Brain microvascular endothelial cell (primary cell): ENCODE data around the gene ZCCHC2.

Source experiments
- DNase-seq: peaks from one replicate; pipeline ENCODE4 v3.0.0-alpha.2; 2020
- H3K27ac ChIP-seq: fragments of 250-450 bp; sonication (Bioruptor Pico); 2 replicates; pipeline ENCODE4 v1.5.1; 2020; ENCODE audit warnings: mild to moderate bottlenecking, moderate library complexity
- H3K27me3 ChIP-seq: fragments of 250-450 bp; sonication (Bioruptor Pico); replicated peaks from 2 replicates; pipeline ENCODE4 v1.5.1; 2020; ENCODE audit warnings: mild to moderate bottlenecking
- H3K36me3 ChIP-seq: fragments of 250-450 bp; sonication (Bioruptor Pico); replicated peaks from 2 replicates; pipeline ENCODE4 v1.5.1; 2020; ENCODE audit warnings: mild to moderate bottlenecking
- H3K4me3 ChIP-seq: 2 replicates; pipeline ENCODE4 v1.5.1; 2011; ENCODE audit warnings: low read depth, mild to moderate bottlenecking, control low read depth, low read length, moderate library complexity
- CTCF ChIP-seq: IDR thresholded peaks from 2 replicates; pipeline ENCODE4 v1.5.1; 2011; ENCODE audit warnings: low read depth, mild to moderate bottlenecking, moderate library complexity, low read length, control low read depth, inconsistent platforms; ENCODE audit errors: missing control alignments
- in situ Hi-C: cut with HindIII; loops from 2 replicates; pipeline ENCODE4 v1.10.0; 2017; ENCODE audit warnings: low sequenced_read_pairs, low pct_ligation_motif_present

Gene ZCCHC2

DNA sequence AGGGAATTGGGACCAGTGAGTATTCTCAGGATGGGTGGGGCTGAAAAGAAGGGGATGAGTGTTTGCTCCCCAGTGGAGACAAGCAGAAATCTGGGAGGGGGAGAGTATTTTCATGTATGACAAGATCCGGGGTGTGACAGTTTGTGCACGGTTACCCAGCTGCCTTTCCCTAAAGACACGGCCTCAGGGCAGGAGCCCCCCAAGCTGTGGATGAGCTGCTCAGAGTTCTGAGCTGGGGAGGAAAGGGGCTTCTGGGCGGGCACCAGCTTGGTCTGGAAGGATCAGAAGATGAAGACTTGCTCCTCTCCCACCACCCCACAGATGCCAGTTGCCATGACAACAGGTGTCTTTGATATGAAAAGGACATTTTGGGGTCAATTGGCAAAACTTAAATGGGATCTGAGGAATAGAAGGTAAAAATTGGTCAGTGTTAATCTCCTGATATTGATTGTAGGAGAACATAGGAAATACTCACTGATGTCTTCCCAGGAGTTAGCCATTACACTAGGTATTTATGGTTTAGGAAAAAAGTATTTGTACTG, 29.2 kb downstream of the ZCCHC2 start:
- in situ Hi-C loops, result no loop called here
- no peaks in the 10 kb centered on the region for H3K27me3 ChIP-seq
- H3K36me3 ChIP-seq, result no peaks in the 10 kb centered on the region
- H3K27ac ChIP-seq, result no peak overlapping the region
- no peak overlapping the region for H3K4me3 ChIP-seq
- DNase-seq, result no peak
- TF ChIP-seq CTCF, result no peak

DNA sequence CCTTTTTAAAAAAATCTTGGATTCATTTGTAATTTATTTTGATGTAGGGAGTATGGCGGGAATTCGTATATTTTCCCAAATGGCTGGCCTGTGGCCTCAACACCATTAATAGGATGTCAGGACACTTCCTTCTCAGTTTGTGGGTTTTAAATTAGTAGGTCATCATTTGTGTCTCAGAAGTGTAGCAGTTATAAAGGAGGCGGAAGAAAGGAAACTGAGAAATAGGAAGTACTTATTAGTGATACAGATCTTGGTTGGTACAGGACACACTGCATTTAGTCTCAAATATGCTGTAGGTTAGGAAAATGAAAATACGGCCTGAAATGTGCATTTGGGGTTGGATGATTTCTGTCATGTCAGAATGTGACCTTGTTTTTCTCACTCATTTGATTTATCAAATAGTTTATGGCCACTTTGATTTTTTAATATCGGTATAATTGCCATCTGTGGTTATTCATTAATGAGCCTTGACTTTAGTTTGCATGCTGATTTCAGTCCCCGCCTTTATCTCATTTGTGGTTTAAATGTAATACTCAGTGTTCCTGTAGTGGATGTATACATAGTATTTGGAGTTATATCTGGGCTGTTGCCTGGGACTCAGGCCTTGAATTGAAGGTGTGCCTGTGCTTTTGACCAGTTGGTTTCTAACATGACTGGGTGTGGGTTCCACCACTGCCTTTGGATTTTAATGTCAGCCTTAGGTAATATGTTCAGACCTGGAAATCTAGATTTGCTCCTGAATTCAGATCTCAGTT, 31.4 kb downstream of the ZCCHC2 start:
- no peak for DNase-seq
- Histone ChIP-seq H3K27ac (no peak overlapping the region), H3K27me3 (no peaks in the 10 kb centered on the region), H3K4me3 (no peak overlapping the region), H3K36me3 (no peaks in the 10 kb centered on the region)
- no peak for TF ChIP-seq CTCF
- in situ Hi-C loops, result no loop called here

DNA sequence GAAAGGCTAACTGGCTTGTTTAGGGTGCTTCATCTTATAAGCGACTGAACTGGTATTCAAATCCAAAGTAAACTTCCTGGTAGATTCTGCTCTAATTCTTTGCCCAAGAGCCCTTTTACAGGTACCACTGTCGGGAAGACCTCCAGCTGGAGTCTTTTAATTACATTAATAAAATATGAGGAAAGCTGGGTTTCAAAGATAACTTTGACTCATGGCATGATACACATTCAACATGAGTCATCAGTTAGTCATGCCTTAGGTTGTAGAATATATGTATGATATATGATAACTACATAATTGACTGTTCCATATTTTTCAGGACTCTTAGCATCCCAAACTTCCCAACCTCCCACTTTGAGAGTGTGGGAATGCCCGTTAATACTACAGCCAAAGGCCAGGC, 32.3 kb downstream of the ZCCHC2 start:
- Histone ChIP-seq H3K4me3 (no peak overlapping the region), H3K27ac (no peak overlapping the region), H3K36me3 (no peaks in the 10 kb centered on the region), H3K27me3 (no peaks in the 10 kb centered on the region)
- in situ Hi-C loops, result no loop called here
- peak; percentile 4 for DNase-seq
- TF ChIP-seq CTCF, result no peak

- in situ Hi-C loops, result no loop called here
- no peaks in the 10 kb centered on the region for H3K27me3 ChIP-seq
- no peak overlapping the region for H3K4me3 ChIP-seq
- no peaks in the 10 kb centered on the region for H3K36me3 ChIP-seq
- no peak for DNase-seq
- TF ChIP-seq CTCF, result no peak
- no peak overlapping the region for H3K27ac ChIP-seq
Measured at GRCh38 chr18:62556397-62556796, 33.6 kb downstream of the ZCCHC2 start.

DNA sequence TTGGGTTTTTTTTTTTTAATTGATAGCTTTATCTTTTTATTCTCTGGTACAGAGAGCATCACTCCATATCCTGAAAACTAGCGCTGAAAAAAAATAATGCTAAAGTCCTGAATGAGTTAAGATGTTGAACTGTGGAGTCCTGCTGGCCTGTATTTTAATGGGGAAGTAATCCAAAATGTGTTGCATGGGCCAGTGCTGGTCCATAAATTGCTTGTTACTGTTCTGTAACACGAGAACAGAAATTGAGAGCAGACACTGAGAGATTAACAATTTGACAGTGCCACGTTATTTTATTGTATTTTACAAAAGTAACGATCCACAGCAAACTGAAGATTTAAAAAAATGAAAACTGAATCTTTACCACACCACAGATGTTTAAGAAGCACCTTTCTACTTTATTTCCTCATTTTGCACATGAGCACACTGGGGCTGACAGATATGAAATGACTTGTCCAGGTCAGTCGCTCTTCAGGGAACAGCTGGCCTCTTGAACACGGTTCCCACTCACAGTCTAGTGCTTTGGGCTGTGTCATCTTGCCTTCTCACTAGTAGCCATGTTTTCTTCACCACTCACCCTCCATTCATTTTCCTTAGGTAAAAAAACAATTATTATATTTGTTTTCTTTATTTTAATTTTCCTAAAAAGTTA, 35.3 kb downstream of the ZCCHC2 start:
- no peak overlapping the region for H3K4me3 ChIP-seq
- no peaks in the 10 kb centered on the region for H3K27me3 ChIP-seq
- DNase-seq, result no peak
- H3K36me3 ChIP-seq, result no peaks in the 10 kb centered on the region
- no peak for TF ChIP-seq CTCF
- H3K27ac ChIP-seq, result no peak overlapping the region
- in situ Hi-C loops, result no loop called here
